ENCODE results near the gene RPL3. TPM values are rescaled to one million over a fixed set of nuclear protein-coding genes. Genes with fewer than 3 reads are reported as not detected.
"Not testable (repeated sequence)": the region's sequence is repeated elsewhere in the genome, so short reads cannot be mapped to it uniquely, and the experiment has no call there.

RPL3 gene
- total and polyA plus RNA-seq, 7 experiments from 2014 or later = 1,611 to 5,509 (median 3,848) TPM

- H3K27me3 ChIP-seq (ENCODE audit: control insufficient read depth in 2 of 2, insufficient read depth in 2 of 2, low read length in 2 of 2) = no peaks in the 10 kb centered on the region
- no peaks in the 10 kb centered on the region for H3K4me1 ChIP-seq (ENCODE audit: control insufficient read depth in 2 of 2, insufficient read depth in 2 of 2, low read length in 2 of 2)
- no peaks in the 10 kb centered on the region for H3K36me3 Mint-ChIP-seq
- CTCF ChIA-PET = no interaction called here
- H3K4me3 ChIP-seq (ENCODE audit: low read length) = no peak overlapping the region
- POLR2A ChIA-PET = no interaction called here
- H3K27ac ChIP-seq (ENCODE audit: low read depth, low read length) = no peak overlapping the region
- no peaks in the 10 kb centered on the region for H3K9me3 ChIP-seq (ENCODE audit: control insufficient read depth in 2 of 3, low read length in 3 of 3)
- no peak for DNase-seq
- no peaks in the 10 kb centered on the region for H3K9me3 Mint-ChIP-seq
- H3K27me3 Mint-ChIP-seq = peaks cover 0 to 2% (median 0%) of the 10 kb centered on the region in 5 donors
- H3K4me3 Mint-ChIP-seq = no peak overlapping the region
- peak overlapping the region in 2 of 9 donors; percentile 48 to 62 for H3K27ac Mint-ChIP-seq
- intact Hi-C loops (cut with micrococcal nuclease) = no loop called here
- no peak for ATAC-seq
- H3K36me3 ChIP-seq (ENCODE audit: control insufficient read depth in 2 of 3, insufficient read depth in 3 of 3, low read length in 3 of 3) = no peaks in the 10 kb centered on the region
- peaks cover 0 to 8% (median 0%) of the 10 kb centered on the region in 7 donors for H3K4me1 Mint-ChIP-seq
These were observed 40.3 kb upstream of the RPL3 start for GRCh38 chr22:39359659-39360195.

- H3K9me3 ChIP-seq (ENCODE audit: control insufficient read depth in 2 of 3, low read length in 3 of 3); H3K36me3 Mint-ChIP-seq; H3K36me3 ChIP-seq (ENCODE audit: control insufficient read depth in 2 of 3, insufficient read depth in 3 of 3, low read length in 3 of 3); H3K4me3 Mint-ChIP-seq; H3K4me3 ChIP-seq (ENCODE audit: low read length); H3K27me3 Mint-ChIP-seq; H3K9me3 Mint-ChIP-seq; H3K27me3 ChIP-seq (ENCODE audit: control insufficient read depth in 2 of 2, insufficient read depth in 2 of 2, low read length in 2 of 2); H3K4me1 Mint-ChIP-seq; ATAC-seq; DNase-seq; POLR2A ChIA-PET; CTCF ChIA-PET; H3K27ac ChIP-seq (ENCODE audit: low read depth, low read length); intact Hi-C loops (cut with micrococcal nuclease); H3K27ac Mint-ChIP-seq; H3K4me1 ChIP-seq (ENCODE audit: control insufficient read depth in 2 of 2, insufficient read depth in 2 of 2, low read length in 2 of 2): not testable (repeated sequence)
These were observed 38.8 kb upstream of the RPL3 start for GRCh38 chr22:39358197-39358596.

DNA sequence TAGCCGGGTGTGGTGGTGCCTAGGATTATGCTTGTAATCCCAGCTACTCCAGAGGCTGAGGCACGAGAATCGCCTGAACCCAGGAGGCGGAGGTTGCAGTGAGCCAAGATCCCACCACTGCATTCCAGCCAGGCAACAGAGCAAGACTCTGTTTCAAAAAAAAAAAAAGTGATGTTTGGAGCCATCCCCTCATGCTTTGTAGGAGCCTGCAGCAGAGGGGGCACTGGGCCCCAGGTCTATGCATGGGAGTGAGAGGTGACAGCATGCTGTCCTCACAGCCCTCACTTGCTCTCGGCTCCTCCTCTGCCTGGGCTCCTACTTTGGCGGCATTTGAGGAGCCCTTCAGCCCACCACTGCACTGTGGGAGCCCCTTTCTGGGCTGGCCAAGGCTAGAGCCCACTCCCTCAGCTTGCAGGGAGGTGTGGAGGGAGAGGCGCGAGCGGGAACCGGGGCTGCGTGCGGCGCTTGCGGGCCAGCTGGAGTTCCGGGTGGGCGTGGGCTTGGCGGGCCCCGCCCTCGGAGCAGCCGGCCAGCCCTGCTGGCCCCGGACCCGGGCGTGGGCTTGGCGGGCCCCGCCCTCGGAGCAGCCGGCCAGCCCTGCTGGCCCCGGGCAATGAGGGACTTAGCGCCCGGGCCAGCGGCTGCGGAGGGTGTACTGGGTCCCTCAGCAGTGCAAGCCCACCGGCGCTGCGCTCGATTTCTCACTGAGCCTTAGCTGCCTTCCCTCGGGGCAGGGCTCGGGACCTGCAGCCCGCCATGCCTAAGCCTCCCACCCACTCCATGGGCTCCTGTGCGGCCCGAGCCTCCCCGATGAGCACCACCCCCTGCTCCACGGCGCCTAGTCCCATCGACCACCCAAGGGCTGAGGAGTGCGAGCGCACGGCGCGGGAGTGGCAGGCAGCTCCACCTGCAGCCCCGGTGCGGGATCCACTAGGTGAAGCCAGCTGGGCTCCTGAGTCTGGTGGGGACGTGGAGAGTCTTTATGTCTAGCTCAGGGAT is 38.0 kb upstream of the RPL3 start:
- H3K27ac ChIP-seq (ENCODE audit: low read depth, low read length); intact Hi-C loops (cut with micrococcal nuclease); H3K9me3 ChIP-seq (ENCODE audit: control insufficient read depth in 2 of 3, low read length in 3 of 3); H3K27ac Mint-ChIP-seq; H3K4me3 Mint-ChIP-seq; DNase-seq; POLR2A ChIA-PET; H3K4me1 ChIP-seq (ENCODE audit: control insufficient read depth in 2 of 2, insufficient read depth in 2 of 2, low read length in 2 of 2); ATAC-seq; H3K9me3 Mint-ChIP-seq; H3K36me3 Mint-ChIP-seq; CTCF ChIA-PET; H3K27me3 ChIP-seq (ENCODE audit: control insufficient read depth in 2 of 2, insufficient read depth in 2 of 2, low read length in 2 of 2); H3K27me3 Mint-ChIP-seq; H3K36me3 ChIP-seq (ENCODE audit: control insufficient read depth in 2 of 3, insufficient read depth in 3 of 3, low read length in 3 of 3); H3K4me3 ChIP-seq (ENCODE audit: low read length); H3K4me1 Mint-ChIP-seq: not testable (repeated sequence)

- Histone ChIP-seq H3K4me3 (ENCODE audit: low read length) (no peak overlapping the region), H3K27ac (ENCODE audit: low read depth, low read length) (no peak overlapping the region), H3K9me3 (ENCODE audit: control insufficient read depth in 2 of 3, low read length in 3 of 3) (no peaks in the 10 kb centered on the region), H3K27me3 (ENCODE audit: control insufficient read depth in 2 of 2, insufficient read depth in 2 of 2, low read length in 2 of 2) (no peaks in the 10 kb centered on the region), H3K4me1 (ENCODE audit: control insufficient read depth in 2 of 2, insufficient read depth in 2 of 2, low read length in 2 of 2) (no peaks in the 10 kb centered on the region), H3K36me3 (ENCODE audit: control insufficient read depth in 2 of 3, insufficient read depth in 3 of 3, low read length in 3 of 3) (no peaks in the 10 kb centered on the region)
- H3K27ac Mint-ChIP-seq = peak overlapping the region in 1 of 9 donors; percentile 78
- H3K9me3 Mint-ChIP-seq = no peaks in the 10 kb centered on the region
- no peak overlapping the region for H3K4me3 Mint-ChIP-seq
- H3K27me3 Mint-ChIP-seq = peaks cover 0 to 12% (median 0%) of the 10 kb centered on the region in 5 donors
- intact Hi-C loops (cut with micrococcal nuclease) = no loop called here
- no peak for DNase-seq
- peaks cover 0 to 8% (median 0%) of the 10 kb centered on the region in 7 donors for H3K4me1 Mint-ChIP-seq
- ATAC-seq = no peak
- CTCF ChIA-PET = no interaction called here
- H3K36me3 Mint-ChIP-seq = no peaks in the 10 kb centered on the region
- POLR2A ChIA-PET = no interaction called here
These were observed 37.0 kb upstream of the RPL3 start for GRCh38 chr22:39356464-39356863.

- H3K27me3 Mint-ChIP-seq = peaks cover 0 to 18% (median 0%) of the 10 kb centered on the region in 5 donors
- H3K27ac ChIP-seq (ENCODE audit: low read depth, low read length); H3K4me1 Mint-ChIP-seq; ATAC-seq; H3K36me3 Mint-ChIP-seq; H3K36me3 ChIP-seq (ENCODE audit: control insufficient read depth in 2 of 3, insufficient read depth in 3 of 3, low read length in 3 of 3); POLR2A ChIA-PET; H3K27me3 ChIP-seq (ENCODE audit: control insufficient read depth in 2 of 2, insufficient read depth in 2 of 2, low read length in 2 of 2); H3K27ac Mint-ChIP-seq; H3K4me1 ChIP-seq (ENCODE audit: control insufficient read depth in 2 of 2, insufficient read depth in 2 of 2, low read length in 2 of 2); CTCF ChIA-PET; H3K4me3 ChIP-seq (ENCODE audit: low read length); H3K9me3 ChIP-seq (ENCODE audit: control insufficient read depth in 2 of 3, low read length in 3 of 3); DNase-seq; intact Hi-C loops (cut with micrococcal nuclease); H3K4me3 Mint-ChIP-seq; H3K9me3 Mint-ChIP-seq: not testable (repeated sequence)
These were observed 36.4 kb upstream of the RPL3 start for GRCh38 chr22:39355805-39356204.

GRCh38 chr22:39355080-39355479 is 35.7 kb upstream of the RPL3 start:
- no peak overlapping the region for H3K4me3 Mint-ChIP-seq
- no peak for ATAC-seq
- H3K27ac Mint-ChIP-seq = no peak overlapping the region
- no peak for DNase-seq
- no peaks in the 10 kb centered on the region for H3K4me1 ChIP-seq (ENCODE audit: control insufficient read depth in 2 of 2, insufficient read depth in 2 of 2, low read length in 2 of 2)
- H3K9me3 ChIP-seq (ENCODE audit: control insufficient read depth in 2 of 3, low read length in 3 of 3) = no peaks in the 10 kb centered on the region
- intact Hi-C loops (cut with micrococcal nuclease) = no loop called here
- H3K27me3 ChIP-seq (ENCODE audit: control insufficient read depth in 2 of 2, insufficient read depth in 2 of 2, low read length in 2 of 2) = no peaks in the 10 kb centered on the region
- H3K27me3 Mint-ChIP-seq = peaks cover 0 to 25% (median 0%) of the 10 kb centered on the region in 5 donors
- no peak overlapping the region for H3K27ac ChIP-seq (ENCODE audit: low read depth, low read length)
- no peaks in the 10 kb centered on the region for H3K36me3 ChIP-seq (ENCODE audit: control insufficient read depth in 2 of 3, insufficient read depth in 3 of 3, low read length in 3 of 3)
- H3K9me3 Mint-ChIP-seq = no peaks in the 10 kb centered on the region
- CTCF ChIA-PET = interaction anchor here (0.5 to 0.9 kb wide), 2 partner anchors 9 to 566 kb away, joined by 3 to 5 read pairs; no protein-coding TSS in a partner anchor
- H3K4me1 Mint-ChIP-seq = peaks cover 0 to 7% (median 5%) of the 10 kb centered on the region in 7 donors
- H3K4me3 ChIP-seq (ENCODE audit: low read length) = no peak overlapping the region
- POLR2A ChIA-PET = interaction anchor here (0.6 kb wide), 1 partner anchor 378 kb away, joined by 6 read pairs; no protein-coding TSS in a partner anchor
- H3K36me3 Mint-ChIP-seq = no peaks in the 10 kb centered on the region

Data from naive thymus-derived CD4-positive, alpha-beta T cell (primary cell).